Measurements from ENCODE around the gene MIOX. TPM values are rescaled to one million over a fixed set of nuclear protein-coding genes. Genes with fewer than 3 reads are reported as not detected.

The MIOX gene
- total RNA-seq, 4 donors from 2014 or later, result 2.1 to 11.3 (median 4.7) TPM

GRCh38 chr22:50482107-50483074 is 4.3 kb upstream of the MIOX start:
- intact Hi-C loops (cut with DNase I), result no loop called here

GRCh38 chr22:50483106-50483505 is 3.6 kb upstream of the MIOX start:
- intact Hi-C loops (cut with DNase I), result no loop called here
- Histone ChIP-seq H3K27me3 (no peaks in the 10 kb centered on the region), H3K27ac (peak overlapping the region; percentile 80 to 92 (median 86)), H3K9me3 (no peaks in the 10 kb centered on the region), H3K36me3 (no peaks in the 10 kb centered on the region), H3K4me1 (peaks cover 58 to 76% of the 10 kb centered on the region in 2 donors), H3K4me3 (replicated peaks in 1 of 3) (peak overlapping the region in 1 of 3 donors; percentile 54)
- no peak for DNase-seq
- 79 to 90% methylated on average over 6 to 8 of the region's 10 CpGs for WGBS, 2 donors
- TF ChIP-seq POLR2A (IDR thresholded peaks at IDR 0.05) (no peak), CTCF (IDR thresholded peaks at IDR 0.05) (no peak)

More at GRCh38 chr22:50482107-50483074, 4.3 kb upstream of the MIOX start:
- Histone ChIP-seq H3K4me3 (replicated peaks in 1 of 3) (peak overlapping the region; percentile 24 to 58 (median 54)), H3K36me3 (no peaks in the 10 kb centered on the region), H3K9me3 (no peaks in the 10 kb centered on the region), H3K4me1 (peaks cover 58 to 69% of the 10 kb centered on the region in 2 donors), H3K27ac (peak overlapping the region; percentile 80 to 92 (median 86)), H3K27me3 (no peaks in the 10 kb centered on the region)
- peak; percentile 43 to 52 for DNase-seq
- TF ChIP-seq CTCF (IDR thresholded peaks at IDR 0.05), result no peak
- TF ChIP-seq POLR2A (IDR thresholded peaks at IDR 0.05), result no peak
- WGBS, 2 donors, result 83 to 90% methylated on average over 4 of the region's 35 CpGs

- H3K4me3 ChIP-seq (replicated peaks in 1 of 3), result no peak overlapping the region
- H3K4me1 ChIP-seq, result peaks cover 58 to 77% of the 10 kb centered on the region in 2 donors
- DNase-seq, result no peak
- 82 to 89% methylated on average over 5 to 6 of the region's 8 CpGs for WGBS, 2 donors
- H3K27ac ChIP-seq, result peak overlapping the region; percentile 80 to 92 (median 86)
- H3K36me3 ChIP-seq, result no peaks in the 10 kb centered on the region
- TF ChIP-seq POLR2A (IDR thresholded peaks at IDR 0.05), result no peak
- no peak for TF ChIP-seq CTCF (IDR thresholded peaks at IDR 0.05)
- H3K27me3 ChIP-seq, result no peaks in the 10 kb centered on the region
- intact Hi-C loops (cut with DNase I), result no loop called here
- no peaks in the 10 kb centered on the region for H3K9me3 ChIP-seq
Measured at GRCh38 chr22:50483556-50483955, 3.1 kb upstream of the MIOX start.

- peaks cover 57 to 77% of the 10 kb centered on the region in 2 donors for H3K4me1 ChIP-seq
- DNase-seq, result peak; percentile 96 to 98
- H3K9me3 ChIP-seq, result no peaks in the 10 kb centered on the region
- H3K36me3 ChIP-seq, result no peaks in the 10 kb centered on the region
- peak in 1 of 2 donors; percentile 77 for TF ChIP-seq POLR2A (IDR thresholded peaks at IDR 0.05)
- TF ChIP-seq CTCF (IDR thresholded peaks at IDR 0.05), result peak in 3 of 6 experiments; percentile 12 to 36 (median 30)
- no peaks in the 10 kb centered on the region for H3K27me3 ChIP-seq
- intact Hi-C loops (cut with DNase I), result no loop called here
- H3K27ac ChIP-seq, result peak overlapping the region; percentile 80 to 92 (median 86)
- WGBS, 2 donors, result 33 to 67% methylated on average over 6 to 22 of the region's 31 CpGs
- H3K4me3 ChIP-seq (replicated peaks in 1 of 3), result no peak overlapping the region
Measured at GRCh38 chr22:50483977-50484853, 2.4 kb upstream of the MIOX start.
